ENCODE results near the gene DOLPP1. TPM values are rescaled to one million over a fixed set of nuclear protein-coding genes. Genes with fewer than 3 reads are reported as not detected.

Gene DOLPP1
- total RNA-seq, 1 experiment from 2014 or later: 11.1 TPM

- DNase-seq (ENCODE audit: low read depth): no peak
Observed at GRCh38 chr9:129093602-129094386, 12.9 kb downstream of the DOLPP1 start.

GRCh38 chr9:129094387-129095169, 13.7 kb downstream of the DOLPP1 start:
- no peak for DNase-seq (ENCODE audit: low read depth)

- no peak for DNase-seq (ENCODE audit: low read depth)
Observed at GRCh38 chr9:129095170-129095667, 14.3 kb downstream of the DOLPP1 start.

- DNase-seq (ENCODE audit: low read depth): no peak
Observed at GRCh38 chr9:129095908-129096307, 15.0 kb downstream of the DOLPP1 start.

GRCh38 chr9:129097671-129098306, 16.9 kb downstream of the DOLPP1 start:
- DNase-seq (ENCODE audit: low read depth): no peak

- no peak for DNase-seq (ENCODE audit: low read depth)
Observed at GRCh38 chr9:129098328-129098727, 17.4 kb downstream of the DOLPP1 start.

- no peak for DNase-seq (ENCODE audit: low read depth)
Observed at GRCh38 chr9:129100383-129101169, 19.7 kb downstream of the DOLPP1 start.

- DNase-seq (ENCODE audit: low read depth): no peak
Observed at GRCh38 chr9:129101279-129101678, 20.4 kb downstream of the DOLPP1 start.

GRCh38 chr9:129102095-129102525, 21.2 kb downstream of the DOLPP1 start:
- DNase-seq (ENCODE audit: low read depth): no peak

- DNase-seq (ENCODE audit: low read depth): peak; percentile 39
Observed at GRCh38 chr9:129102791-129103594, 22.1 kb downstream of the DOLPP1 start.

GRCh38 chr9:129103595-129103965, 22.7 kb downstream of the DOLPP1 start:
- no peak for DNase-seq (ENCODE audit: low read depth)

GRCh38 chr9:129104051-129104450, 23.1 kb downstream of the DOLPP1 start:
- no peak for DNase-seq (ENCODE audit: low read depth)

- no peak for DNase-seq (ENCODE audit: low read depth)
Observed at GRCh38 chr9:129105857-129106694, 25.2 kb downstream of the DOLPP1 start.

GRCh38 chr9:129107651-129108050, 26.7 kb downstream of the DOLPP1 start:
- DNase-seq (ENCODE audit: low read depth): no peak

- DNase-seq (ENCODE audit: low read depth): no peak
Observed at GRCh38 chr9:129108083-129108804, 27.3 kb downstream of the DOLPP1 start.

- DNase-seq (ENCODE audit: low read depth): no peak
Observed at GRCh38 chr9:129108805-129109536, 28.1 kb downstream of the DOLPP1 start.

GRCh38 chr9:129109537-129109903, 28.6 kb downstream of the DOLPP1 start:
- peak; percentile 59 for DNase-seq (ENCODE audit: low read depth)
